ENCODE results near the gene ZG16.
A peak's percentile ranks its signal among the peaks of the same experiment; 100 is the strongest.
"Not testable (repeated sequence)": the region's sequence is repeated elsewhere in the genome, so short reads cannot be mapped to it uniquely, and the experiment has no call there.

Gene ZG16

DNA sequence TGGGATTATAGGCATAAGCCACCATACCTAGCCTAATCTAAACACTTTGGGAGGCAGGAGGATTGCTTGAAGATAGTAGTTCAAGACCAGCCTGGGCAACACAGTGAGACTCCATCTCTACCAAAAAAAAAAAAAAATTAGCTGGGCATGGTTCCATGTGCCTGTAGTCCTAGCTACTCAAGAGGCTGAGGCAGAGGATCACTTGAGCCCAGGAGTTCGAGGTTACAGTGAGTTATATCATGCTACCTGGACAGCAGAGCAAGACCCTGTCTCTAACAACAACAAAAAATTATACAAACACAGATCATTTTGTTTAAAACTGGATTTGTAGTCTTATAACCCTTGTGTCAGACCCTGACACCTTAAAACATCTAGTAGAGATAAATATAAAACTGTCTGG is 24.5 kb upstream of the ZG16 start:
- DNase-seq = no peak

DNA sequence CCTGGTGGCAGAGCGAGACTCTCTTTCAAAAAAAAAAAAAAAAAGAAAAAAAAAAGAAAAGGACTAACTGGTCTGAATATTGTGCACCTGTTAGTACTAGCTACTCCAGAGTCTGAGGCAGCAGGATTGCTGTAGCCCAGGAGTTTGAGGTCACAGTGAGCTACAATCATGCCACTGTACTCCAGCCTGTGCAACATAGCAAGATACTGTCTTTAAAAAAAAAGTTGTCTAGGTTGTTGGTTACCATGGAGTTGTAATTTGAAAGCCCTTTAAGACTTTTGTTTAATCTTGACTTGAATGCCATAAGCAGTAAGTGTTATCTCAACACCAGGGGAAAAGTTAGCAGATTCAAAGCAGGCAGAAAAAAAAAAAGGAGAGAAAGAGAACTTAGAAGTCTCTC is 21.4 kb upstream of the ZG16 start:
- DNase-seq = no peak

DNA sequence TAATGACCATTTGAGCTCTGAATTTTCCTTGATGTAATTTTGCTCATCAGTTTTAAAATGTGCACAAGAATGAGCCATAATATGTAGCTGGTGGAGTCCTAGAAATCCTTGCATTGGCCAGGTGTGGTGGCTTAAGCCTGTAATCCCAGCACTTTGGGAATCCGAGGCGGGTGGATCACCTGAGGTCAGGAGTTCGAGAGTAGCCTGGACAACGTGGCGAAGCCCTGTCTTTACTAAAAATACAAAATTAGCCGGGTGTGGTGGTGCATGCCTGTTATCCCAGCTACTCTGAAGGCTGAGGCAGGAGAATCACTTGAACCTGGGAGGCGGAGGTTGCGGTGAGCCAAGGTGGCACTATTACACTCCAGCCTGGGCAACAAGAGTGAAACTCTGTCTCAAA is 21.0 kb upstream of the ZG16 start:
- DNase-seq = not testable (repeated sequence)

DNA sequence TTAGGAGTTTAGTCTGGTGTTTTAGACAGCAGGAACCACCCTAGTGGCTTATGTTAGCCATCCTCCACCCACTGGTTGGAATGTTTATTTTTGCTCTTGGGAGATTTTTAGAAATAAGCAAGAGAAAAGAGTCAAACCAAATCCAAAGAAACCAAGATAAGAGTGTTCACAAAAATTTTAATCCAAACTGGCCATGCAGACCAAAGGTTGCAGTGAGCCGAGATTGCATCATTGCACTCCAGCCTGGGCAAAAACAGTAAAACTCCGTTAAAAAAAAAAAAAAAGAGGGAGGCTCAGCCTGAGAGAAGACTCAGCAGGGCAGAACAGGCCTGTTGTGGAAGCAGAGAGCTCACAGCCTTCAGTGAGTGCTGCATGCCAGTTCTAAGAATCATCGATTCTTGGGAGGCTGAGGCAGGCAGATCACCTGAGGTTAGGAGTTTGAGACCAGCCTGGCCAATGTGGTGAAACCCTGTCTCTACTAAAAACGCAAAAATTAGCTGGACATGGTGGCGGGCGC is 20.0 kb upstream of the ZG16 start:
- DNase-seq = no peak

DNA sequence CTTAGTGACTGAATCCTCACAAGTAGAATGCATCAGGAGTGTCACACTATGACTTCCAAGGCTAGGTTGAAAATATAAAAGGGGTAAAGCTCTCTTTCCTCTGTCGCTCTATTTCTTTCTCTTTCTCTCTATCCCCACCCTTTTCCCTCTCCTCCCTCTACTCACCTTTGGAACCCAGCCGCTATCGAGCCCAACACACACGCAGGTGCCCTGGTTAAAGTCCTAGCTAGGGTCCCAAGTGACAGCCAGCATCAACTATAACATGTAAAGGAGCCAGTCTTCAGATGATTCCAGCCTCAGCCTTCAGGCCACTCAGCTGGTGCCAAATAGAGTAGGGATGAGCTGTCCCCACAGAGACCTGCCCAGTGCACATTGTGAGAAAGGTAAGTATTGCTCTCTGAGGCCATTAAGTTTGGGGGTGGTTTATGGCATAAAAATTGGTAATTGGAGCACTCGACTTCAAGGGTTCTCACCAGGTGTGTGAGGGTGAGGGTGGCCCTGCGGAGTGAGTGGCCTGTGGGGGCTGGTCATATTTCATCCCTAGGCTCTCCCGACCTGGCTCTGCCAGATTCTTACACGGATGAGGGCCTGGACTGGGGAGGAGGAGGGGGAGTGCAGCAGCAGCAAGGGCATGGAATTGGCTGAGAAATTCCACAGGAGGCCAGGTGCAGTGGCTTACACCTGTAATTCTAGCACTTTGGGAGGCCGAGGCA is 17.3 kb upstream of the ZG16 start:
- no peak for DNase-seq

DNA sequence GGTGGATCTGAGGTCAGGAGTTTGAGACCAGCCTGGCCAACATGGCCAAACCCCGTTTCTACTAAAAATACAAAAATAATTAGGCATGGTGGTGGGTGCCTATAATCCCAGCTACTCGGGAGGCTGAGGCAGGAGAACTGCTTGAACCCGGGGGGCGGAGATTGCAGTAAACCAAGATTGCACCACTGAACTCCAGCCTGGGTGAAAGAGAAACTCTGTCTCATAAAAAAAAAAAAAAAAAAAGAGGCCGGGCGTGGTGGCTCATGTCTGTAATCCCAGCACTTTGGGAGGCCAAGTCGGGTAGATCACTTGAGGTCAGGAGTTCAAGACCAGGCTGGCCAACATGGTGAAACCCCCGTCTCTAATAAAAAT is 16.8 kb upstream of the ZG16 start:
- not testable (repeated sequence) for DNase-seq

DNA sequence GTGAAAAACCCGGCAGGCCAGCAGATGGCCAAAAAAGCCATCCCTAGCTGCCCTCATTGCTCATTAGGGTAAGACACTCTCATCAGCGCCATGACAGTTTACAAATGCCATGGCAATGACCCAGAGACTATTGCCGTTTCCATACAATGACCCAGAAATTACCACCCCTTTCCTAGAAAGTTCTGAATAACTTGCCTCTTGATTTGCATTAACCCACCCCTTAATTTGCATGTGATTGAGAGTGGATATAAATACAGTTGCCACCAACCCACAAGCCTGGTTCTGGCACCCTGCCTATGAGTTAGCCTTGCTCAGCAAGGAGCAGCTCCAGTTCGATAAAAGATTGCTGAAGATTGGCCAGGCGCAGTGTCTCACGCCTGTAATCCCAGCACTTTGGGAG is 16.2 kb upstream of the ZG16 start:
- no peak for DNase-seq

DNA sequence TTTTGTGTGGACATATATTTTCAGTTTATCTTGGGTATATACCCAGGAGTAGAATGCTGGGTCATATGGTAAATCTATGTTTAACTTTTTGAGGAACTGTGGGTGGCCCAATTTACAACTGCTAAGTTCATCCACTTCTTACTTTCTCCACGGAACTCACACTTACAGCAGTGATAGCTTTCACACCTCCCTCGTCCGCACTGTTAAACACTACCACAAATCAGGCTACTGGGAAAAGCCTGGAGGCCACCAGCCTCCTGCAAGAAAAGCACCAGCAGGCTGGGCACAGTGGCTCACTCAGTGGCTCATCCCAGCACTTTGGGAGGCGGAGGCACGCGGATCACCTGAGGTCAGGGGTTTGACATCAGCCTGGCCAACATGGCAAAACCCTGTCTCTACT is 14.7 kb upstream of the ZG16 start:
- no peak for DNase-seq

DNA sequence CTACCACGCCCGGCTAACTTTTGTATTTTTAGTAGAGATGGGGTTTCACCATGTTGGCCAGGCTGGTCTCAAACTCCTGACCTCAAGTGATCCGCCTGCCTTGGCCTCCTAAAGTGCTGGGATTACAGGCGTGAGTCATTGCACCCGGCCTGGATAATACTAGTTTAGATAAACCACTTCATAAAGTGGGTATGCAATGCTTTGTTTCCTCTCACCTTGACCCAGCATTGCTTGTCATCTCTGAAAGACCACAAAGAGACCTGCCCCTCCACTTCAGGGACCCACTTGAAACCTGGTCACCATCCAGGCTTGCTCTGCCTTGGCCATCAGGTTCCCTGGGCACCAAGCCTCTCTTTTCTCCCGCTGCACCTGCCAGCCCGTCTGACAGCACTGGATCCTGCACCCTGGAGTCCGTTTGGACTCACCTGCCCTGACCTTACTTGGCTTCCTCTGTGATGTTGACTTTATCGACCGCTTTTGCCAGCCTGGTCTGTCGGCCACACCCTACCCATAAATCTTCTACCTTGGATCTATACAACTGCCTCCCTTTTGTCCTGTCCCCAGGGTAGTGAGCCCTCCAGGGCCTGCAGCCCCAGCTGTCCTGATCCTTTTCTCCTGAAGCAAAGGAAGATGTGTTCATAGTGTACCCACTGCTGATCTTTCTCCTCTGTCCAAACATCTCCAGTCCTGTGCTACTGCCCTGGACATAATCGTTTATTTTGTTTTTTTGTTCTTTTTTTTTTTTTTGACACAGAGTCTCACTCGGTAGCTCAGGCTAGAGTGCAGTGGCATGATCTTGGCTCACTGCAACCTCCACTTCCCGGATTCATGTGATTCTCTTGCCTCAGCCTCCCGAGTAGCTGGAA is 12.7 kb upstream of the ZG16 start:
- DNase-seq = no peak

DNA sequence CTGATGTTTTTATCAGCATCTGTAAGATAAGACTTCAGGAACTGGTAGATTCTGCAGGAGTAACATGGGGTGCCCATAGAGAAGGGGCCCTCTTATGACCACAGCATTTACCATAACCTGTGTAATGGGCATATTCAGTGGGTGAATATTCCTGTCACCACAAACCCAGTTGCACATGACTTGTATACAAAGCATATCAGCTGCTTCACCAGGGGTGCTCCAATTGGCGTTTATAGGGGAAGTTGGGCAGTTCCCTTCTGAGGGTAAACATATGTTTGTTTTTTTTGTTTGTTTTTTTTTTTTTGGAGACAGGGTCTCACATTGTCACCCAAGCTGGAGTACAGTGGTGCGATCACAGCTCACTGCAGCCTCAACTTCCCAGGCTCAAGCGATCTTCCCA is 11.5 kb upstream of the ZG16 start:
- DNase-seq = no peak

DNA sequence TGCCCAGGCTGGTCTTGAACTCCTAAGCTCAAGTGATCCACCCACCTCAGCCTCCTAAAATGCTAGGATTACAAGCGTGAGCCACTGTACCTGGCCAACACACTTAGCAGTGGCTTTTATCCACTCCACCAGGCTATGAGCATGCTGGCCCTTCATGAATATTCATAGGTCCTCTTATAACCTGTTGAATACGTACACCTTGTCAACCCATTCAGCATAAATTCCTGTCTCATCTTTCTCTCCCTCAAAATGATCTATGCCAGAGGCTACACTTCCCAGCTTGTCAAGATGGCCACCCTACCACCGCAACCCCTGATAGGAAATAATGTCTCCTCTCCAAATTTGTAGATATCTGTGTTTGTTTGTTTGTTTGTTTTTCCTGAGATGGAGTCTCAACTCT is 11.0 kb upstream of the ZG16 start:
- DNase-seq = no peak

DNA sequence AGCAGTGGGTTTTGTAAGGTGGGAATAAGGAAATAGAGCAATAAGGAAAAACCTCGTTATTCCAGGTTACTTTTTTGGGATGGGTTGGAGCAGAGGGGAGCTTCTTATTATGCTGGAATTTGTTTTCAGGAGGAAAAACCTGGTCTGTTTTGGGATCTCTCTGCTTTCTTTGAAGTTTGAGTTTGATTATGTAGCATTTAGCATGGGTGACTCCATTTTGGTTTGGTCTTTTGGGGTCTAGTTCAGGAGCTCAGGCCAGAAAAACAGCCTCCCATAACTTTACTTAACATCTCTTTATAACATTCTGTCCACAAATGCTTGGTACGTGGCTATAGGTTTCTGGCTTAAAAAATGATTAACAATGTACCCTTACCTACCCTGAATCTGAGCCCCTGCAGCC is 8.5 kb upstream of the ZG16 start:
- no peak for DNase-seq

DNA sequence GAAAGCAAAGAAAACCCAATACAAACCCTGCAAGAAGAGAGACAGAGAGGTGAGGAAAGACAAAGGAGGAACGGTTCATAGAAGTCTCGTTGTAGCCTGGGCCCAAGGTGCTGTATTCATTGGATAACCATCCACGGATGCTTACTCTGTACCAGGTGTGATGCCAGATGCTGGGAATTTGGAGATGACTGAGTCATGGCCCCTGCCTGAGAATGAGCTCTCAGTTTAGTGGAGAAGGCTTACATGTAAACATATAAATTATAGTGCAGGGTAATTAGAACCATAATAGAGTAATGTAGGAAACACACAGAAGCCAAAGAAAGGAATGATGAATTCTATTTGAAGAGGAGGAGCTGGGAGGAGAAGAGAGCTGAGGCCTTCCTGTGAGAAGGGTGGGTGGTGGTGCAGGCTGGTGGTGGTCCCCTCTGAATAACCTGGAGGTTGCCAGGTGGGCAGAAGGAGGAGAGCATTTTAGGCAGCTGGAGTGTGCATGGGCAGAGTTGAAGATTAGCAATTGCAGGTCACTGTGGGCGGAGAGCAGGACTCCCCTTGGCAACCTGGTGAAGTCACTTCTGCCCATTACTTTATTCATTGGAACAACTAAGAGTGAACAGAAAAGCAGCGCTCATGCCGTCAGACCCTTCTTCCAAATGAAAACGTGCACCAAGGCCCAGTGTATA is 7.7 kb upstream of the ZG16 start:
- no peak for DNase-seq

DNA sequence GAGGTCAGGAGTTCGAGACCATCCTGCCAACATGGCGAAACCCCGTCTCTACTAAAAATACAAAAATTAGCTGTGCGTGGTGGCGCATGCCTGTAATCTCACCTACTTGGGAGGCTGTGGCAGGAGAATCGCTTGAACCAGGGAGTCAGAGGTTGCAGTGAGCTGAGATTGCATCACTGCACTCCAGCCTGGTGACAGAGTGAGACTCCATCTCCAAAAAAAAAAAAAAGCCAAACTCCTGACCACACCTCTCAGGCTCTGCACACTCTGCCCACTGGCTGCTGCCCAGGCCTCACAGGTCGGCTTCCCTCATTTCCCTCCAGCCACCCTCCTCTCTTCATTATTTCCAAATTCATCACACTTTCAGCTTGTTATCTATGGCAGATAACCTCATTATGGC is 5.7 kb upstream of the ZG16 start:
- DNase-seq = not testable (repeated sequence)

DNA sequence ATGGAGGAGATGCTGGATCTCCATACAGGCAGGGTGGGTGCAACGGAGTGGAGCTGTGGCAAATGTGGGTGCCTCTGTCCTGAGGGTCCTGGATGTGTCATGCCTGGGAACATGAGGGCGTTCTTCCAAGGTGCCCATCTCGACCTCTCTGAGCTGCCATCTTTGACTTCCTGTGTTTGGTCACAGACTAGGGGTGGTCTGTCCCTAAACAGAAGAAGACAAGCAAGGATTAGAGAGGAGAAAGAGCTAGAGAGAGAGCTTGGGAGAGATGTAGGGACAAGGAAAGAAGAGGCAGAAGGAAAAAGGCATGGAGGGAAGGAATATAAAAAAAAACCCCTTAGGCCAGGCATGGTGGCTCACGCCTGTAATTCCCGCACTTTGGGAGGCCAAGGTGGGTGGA is 3.3 kb upstream of the ZG16 start:
- no peak for DNase-seq

DNA sequence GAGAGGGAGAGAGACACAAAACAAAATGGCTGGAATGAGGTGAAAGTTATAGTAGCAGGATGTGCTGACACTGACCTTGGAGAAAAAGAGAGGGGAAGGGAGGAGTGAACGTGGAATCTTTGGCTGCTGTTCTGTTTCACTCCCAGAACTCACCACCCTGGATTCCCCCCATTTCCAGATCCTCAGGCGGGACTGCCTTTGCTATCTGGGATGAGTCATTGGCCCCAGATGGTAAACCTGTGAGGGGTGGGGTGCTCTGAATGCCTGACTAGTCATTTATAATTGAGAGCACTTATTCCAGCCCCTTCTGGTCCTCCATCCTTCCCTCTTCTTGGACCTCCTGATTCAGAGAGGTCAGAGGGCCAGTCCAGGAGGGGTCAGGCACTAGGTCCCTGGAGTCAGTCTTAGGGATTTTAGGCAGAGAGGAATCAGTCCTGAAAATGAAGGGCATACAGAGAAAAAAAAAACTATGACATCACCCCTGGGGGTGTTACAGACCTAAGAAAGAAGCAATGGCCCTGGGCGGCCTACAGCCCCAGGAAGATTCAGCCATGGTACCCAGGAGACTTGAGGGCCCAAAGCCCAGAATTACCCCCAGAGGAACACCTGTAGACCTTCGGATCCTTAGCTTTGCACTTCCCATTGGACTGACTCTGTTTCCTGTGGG is 2.2 kb upstream of the ZG16 start:
- no peak for DNase-seq

DNA sequence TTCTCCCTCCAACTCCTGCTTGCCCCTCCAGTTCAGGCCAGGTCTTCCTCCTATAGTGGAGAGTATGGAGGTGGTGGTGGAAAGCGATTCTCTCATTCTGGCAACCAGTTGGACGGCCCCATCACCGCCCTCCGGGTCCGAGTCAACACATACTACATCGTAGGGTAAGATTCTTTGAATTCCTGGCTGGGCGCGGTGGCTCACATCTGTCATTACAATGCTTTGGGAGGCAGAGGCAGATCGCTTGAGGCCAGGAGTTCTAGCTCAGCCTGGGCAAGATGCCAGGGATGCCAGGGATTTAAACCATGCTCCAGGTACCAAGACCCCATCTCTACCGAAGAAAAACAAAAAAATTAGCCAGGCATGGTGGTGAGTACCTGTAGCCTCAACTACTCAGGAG is 1.4 kb downstream of the ZG16 start:
- DNase-seq = no peak

DNA sequence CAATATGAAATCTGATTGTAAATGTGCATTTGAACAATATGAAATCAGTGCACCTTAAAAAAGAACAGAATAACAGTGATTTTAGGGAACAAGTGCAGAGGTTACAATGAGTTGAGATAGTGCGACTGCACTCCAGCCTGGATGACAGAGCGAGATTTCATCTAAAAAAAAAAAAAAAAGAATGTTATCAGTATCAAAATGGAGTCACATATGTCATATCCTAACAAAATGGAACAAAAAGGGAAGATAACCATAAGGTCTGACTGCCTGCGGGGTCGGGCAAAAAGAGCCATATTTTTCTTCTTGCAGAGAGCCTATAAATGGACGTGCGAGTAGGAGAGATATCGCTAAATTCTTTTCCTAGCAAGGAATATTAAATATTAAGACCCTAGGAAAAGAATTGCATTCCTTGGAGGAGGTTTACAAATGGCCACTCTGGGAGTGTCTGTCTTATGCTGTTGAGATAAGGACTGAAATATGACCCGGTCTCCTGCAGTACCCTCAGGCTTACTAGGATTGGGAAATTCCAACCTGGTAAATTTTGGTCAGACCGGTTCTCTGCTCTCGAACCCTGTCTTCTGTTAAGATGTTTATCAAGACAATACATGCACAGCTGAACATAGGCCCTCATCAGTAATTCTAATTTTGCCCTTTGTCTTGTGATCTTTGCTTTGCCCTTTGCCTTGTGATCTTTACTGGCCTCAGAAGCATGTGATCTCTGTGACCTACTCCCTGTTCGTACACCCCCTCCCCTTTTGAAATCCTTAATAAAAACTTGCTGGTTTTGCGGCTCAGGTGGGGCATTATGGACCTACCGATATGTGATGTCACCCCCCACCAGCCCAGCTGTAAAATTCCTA is 5.3 kb downstream of the ZG16 start:
- not testable (repeated sequence) for DNase-seq

DNA sequence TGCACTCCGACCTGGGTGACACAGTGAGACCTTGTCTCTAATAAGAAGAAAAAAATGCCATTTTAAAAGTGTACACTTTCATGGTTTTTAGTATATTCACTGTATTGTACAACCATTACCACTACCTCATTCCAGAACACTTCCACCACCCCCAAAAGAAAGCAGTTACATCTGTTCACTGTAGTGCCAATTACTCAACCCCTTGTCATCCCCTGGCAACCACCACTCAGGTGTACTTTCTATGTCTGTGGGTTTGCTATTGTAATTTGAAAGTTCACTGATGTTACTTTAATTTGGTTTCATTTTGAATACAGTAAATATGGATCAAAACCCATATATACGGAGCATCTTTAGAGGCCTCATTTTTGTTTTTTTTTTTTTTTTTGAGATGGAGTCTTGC is 6.1 kb downstream of the ZG16 start:
- no peak for DNase-seq

DNA sequence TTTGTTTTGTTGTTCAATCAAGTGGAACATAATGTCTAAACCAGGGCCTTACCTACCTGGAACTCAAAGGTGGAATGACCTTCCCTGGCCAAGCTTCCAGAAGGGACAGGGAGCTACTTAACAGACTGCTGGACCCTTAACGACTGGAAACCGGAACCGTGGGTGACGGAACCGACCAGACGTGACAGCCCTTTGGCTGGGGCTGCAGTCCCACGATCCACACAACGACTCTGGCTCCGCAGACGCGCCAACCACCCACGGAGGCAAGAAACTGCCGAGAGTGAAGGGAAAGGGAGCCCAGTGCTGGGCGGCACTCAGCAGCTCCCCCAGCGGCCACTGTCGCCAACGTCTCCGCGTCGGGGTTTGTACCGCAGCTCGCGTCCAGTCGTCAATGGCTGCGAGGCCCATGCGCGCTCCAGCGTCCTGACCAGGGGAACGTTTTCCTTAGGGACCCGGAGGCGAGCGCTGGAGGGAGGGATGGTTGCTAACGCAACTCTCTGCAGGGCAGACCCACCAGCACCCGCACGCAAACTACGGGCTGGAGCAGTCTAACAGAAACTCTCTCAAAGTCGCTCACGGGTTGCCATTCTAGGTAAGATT is 6.9 kb downstream of the ZG16 start:
- peak; percentile 33 to 74 (median 52) for DNase-seq

DNA sequence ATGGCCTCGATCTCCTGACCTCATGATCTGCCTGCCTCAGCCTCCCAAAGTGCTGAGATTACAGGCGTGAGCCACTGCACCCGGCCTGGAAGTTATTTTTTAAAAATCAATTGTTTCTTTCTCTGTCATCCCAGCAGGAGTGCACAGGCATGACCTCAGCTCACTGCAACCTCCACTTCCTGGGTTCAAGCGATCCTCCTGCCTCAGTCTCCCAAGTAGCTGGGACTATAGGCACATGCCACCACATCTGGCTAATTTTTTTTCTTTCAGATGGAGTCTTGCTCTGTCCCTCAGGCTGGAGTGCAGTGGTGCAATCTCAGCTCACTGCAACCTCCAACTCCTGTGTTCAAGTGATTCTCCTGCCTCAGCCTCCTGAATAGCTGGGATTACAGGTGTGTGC is 9.1 kb downstream of the ZG16 start:
- DNase-seq = not testable (repeated sequence)

DNA sequence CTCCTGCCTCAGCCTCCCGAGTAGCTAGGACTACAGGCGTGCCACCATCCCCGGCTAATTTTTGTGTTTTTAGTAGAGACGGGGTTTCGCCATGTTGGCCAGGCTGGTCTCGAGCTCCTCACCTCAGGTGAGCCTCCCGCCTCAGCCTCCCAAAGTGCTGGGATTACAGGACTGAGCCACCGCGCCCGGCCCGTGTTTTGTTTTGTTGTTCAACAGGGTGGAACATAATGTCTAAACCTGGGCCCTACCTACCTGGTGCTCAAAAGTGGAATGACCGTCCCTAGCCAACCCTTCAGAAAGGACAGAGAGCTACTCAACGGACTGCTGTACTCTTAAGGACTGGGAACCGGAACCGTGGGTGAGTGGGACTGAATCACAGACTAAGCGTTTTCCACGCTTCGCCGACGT is 11.7 kb downstream of the ZG16 start:
- DNase-seq = no peak
